GM18873 (cell line): ENCODE data around the gene HEYL.

Source experiments
- ATAC-seq: cut with Tn5 transposase; IDR thresholded peaks from one replicate; pipeline ENCODE4 v1.9.1; 2021; ENCODE audit warnings: mild to moderate bottlenecking, moderate library complexity, moderate number of reproducible peaks; ENCODE audit not compliant: unreplicated experiment, low FRiP score

Gene HEYL

DNA sequence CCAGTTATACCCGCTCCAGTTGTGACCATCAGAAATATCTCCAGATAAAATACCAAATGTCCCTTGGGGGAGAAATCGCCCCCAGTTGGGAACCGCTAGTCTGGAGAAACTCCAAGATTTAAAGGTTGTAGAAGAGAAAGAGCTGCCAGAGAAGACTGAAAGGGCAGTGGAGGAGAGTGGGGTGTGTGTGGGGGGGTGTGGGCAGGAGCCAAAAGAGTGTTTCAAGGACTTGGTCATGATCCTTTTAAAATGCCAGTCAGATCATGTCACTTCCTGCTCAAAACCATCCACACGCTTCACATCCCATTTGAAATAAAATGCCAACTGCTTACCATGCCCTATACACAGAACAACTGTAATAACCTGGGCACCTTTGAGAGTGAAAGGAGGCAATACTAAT, 3.4 kb upstream of the HEYL start:
- no peak for ATAC-seq

DNA sequence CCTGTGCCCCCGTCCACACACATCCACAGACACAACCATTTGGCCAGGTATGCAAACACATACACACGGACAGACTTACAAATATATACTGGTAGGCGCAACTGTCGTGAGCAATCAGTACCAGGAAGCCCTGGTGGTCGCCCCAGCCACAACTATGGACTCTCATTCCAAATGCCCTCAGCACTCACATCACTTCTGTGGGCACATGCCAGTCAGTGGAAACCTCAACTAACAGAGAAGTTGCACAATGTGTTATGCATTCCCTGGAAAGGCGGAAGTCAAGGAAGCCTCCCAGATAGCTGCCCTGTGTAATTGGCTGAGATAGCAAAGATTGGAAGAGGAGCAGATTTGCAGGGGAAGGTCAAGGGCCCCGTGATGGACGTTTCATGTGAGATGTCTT, 1.4 kb upstream of the HEYL start:
- ATAC-seq = no peak

DNA sequence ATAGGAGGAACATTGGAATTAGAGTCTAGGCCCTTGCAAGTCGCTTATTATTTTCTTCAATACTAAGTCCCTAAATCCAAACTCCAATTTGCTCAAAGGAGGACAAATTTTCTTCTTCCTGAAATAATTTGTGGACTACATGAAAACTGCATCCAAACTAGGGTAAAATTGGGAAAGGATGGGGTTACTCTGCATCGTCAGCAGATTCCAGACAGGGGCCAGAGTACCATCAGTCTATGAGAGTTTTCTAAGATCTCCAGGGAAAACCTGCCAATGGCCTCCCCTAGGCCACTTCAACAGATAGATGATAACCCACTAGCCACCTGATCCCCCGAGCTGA, 508 bp downstream of the HEYL start:
- ATAC-seq = no peak

GRCh38 chr1:39637361-39637760, 2.1 kb downstream of the HEYL start:
- no peak for ATAC-seq

DNA sequence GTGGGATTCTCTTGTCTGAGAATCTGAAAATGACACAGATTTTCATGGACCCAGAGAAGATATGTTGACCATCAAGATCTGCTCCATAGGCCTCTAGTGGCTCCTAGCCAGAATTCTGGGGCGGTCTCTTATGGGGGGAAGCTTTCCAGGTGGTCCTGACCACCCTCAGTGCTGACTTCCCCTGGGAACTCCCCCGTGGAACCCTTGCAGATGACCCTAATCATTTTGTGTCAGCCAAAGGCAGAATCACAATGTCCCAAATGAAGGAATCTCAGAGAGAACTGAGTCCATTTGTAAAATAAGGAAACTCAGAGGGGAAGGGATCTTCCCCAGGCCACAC, 3.6 kb downstream of the HEYL start:
- no peak for ATAC-seq

GRCh38 chr1:39635205-39635870, 4.1 kb downstream of the HEYL start:
- ATAC-seq = no peak

DNA sequence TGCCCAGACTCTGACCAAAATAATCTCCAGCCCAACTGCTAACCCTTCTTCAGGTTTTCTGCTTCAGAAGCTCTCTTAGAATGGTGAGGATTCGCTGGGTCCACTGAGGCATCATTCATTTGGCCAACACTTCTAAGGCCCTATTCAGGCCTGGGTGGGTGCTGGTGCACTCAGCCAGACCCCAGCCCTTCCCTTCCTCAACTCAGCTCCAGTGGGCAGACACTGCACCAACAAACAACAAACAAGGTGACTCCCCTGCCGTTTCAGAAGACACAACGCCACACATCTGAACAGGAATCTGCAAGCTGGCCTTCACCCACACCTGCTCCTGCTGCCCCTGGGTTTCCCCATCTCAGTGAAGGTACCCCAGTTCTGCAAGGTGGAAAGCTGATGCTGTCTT, 6.0 kb downstream of the HEYL start:
- ATAC-seq = no peak

- no peak for ATAC-seq
Measured at GRCh38 chr1:39632682-39633417, 6.6 kb downstream of the HEYL start.

DNA sequence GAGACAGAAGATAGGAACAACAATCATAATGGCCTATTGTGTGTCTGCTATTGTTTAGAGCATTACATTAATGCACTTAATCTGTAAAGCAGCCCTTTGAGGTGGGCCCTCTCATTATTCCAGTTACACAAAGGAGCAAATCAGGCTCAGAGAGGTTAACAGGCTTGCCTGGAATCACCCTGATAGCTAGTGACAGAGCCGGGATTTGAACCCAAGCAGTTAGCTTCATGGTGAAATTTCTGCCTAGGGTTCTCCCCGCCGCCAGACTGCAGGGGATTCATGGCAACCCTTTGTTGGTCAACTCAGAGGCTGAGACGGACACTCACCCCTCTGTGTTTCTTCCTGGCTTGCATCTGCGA, 7.1 kb downstream of the HEYL start:
- no peak for ATAC-seq

DNA sequence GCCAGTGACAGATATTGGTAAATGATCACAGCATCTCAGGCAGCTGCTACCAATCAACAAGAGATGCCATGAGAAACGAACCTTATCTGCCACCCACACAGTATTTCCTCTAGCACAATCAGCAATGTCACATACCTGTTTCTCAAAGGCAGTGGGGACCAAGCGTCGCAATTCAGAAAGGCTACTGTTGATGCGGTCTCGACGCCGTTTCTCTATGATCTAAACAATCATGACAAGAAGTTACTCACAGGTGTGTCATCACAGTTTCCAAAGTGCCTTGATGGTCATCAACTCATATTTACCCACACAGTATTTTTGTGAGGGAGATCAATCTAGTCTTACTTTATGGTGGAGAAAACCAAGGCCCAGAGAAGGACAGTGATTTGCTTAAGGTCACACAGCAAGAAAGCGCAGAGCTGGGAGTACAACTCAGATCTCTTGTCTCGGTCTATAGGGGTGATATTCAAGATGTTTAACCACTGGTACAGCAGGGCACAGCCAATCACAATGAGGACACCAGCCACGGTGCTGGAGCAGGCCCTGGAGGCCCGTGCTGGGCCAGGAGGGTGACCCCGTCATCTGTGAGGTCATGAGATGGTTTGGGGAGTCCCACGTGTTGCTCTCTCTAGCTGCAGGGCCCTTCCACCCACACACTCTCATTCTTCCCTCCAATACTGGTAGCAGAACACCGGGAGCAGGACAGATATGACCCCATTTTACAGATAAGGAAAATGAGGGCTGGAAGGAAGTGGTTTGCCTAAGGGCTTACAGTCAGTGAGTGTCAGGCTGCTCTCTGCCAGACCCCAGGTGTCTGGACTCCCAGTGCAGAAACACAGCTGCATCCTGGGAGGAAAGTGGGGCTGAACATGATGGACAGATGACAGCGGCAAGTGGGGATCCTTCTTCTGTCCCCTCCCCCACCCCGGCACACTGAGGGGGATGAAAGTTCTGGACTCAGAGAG, 7.8 kb downstream of the HEYL start:
- no peak for ATAC-seq

GRCh38 chr1:39628807-39629350, 10.6 kb downstream of the HEYL start:
- no peak for ATAC-seq

- ATAC-seq = no peak
Measured at GRCh38 chr1:39626646-39627045, 12.8 kb downstream of the HEYL start.

DNA sequence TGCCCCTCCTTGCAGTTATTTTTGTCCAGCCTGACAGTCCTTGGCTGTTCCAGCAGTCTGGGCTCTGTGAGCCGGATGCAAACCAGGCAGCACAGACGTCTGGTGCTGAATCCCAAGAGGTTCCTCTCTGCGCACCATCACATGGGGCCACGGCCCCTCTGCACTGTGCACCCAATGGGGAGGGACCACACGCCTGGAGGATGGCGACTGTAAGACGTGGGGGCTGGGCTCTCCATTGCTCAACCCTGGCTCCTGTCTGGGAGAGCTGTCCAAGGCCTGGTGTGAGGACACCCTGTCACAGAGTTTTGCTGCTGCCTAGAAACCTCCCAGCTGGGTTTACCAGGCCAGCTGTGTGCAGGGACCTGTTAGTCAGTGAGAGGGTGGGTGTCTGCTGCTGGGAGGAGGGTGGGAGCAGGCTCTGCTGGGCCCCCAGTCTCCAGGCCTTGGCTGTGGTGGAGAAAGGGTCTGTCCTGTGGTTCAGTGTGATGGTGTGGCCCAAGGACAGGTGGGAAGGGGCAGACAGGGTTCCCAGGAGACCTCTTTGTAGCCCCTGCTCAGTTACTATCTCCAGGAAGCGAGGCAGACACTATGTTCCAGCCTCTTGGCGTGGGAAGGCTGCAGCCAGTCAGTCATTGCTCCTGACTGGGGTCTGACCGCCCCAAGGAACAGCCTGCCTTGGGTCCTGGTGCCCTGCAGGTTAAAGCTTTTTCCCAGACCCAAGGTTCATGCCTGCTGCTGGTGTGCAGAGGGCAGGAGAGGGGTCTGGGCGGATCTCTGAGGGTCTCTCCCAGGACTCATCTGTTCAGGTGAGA, 13.8 kb downstream of the HEYL start:
- ATAC-seq = no peak

GRCh38 chr1:39625009-39625408, 14.4 kb downstream of the HEYL start:
- no peak for ATAC-seq

GRCh38 chr1:39623053-39623452, 16.4 kb downstream of the HEYL start:
- no peak for ATAC-seq

- ATAC-seq = no peak
Measured at GRCh38 chr1:39622427-39622826, 17.0 kb downstream of the HEYL start.

- ATAC-seq = no peak
Measured at GRCh38 chr1:39620659-39621165, 18.7 kb downstream of the HEYL start.

- no peak for ATAC-seq
Measured at GRCh38 chr1:39617488-39618049, 21.9 kb downstream of the HEYL start.

DNA sequence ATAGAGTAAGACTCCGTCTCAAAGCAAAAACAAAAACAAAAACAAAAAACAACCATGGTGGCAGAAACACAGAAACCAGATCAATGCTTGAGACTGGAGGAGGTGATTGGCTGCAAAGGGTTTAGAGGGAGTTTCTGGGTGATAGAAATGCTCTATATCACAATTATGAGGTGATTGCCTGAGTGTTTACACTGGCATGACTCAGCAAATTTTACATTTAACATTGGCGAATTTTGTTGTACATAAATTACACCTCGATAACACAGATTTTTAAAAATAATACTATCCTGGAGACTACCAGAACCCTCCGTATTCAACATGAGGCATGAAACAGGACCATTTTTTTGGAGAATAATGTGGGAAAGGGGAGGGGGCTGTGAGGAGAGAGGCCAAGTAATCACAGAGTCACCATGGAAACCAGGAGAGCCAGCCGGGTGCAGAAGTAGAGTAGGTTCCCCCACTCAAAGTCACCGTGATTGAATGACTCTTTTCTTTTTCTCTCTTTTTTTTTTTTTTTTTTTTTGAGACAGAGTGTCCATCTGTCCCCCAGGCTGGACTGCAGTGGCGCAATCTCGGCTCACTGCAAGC, 24.3 kb downstream of the HEYL start:
- ATAC-seq = no peak
